Lower leg skin (tissue), 3 donors: ENCODE results near the gene NELFB.

ENCODE experiments used
- CTCF ChIP-seq, 3 donors: fragments of 450-650 bp; IDR thresholded peaks; one replicate each; pipeline ENCODE4 v1.5.1; 2016; ENCODE audit warnings: antibody characterized with exemption in 3 of 3, mild to moderate bottlenecking in 3 of 3, moderate library complexity in 2 of 3
- POLR2A ChIP-seq, 2 donors: fragments of 450-650 bp; IDR thresholded peaks; one replicate each; pipeline ENCODE4 v1.6.1; 2016 to 2017; ENCODE audit warnings: antibody characterized with exemption in 2 of 2, mild to moderate bottlenecking in 1 of 2, moderate library complexity in 1 of 2

GRCh38 chr9:137305798-137306065 lies 50.6 kb downstream of the NELFB start:
- TF ChIP-seq CTCF (IDR thresholded peaks at IDR 0.05): no peak
- TF ChIP-seq POLR2A (IDR thresholded peaks at IDR 0.05): no peak
